MM.1S (cell line): ENCODE data around the gene GRIN3A.

ENCODE experiments used
- CTCF ChIP-seq: fragments of 300-600 bp; sonication (generic); IDR thresholded peaks from 2 replicates; pipeline ENCODE4 v1.5.1; 2016; ENCODE audit warnings: antibody characterized with exemption, low read length, mixed read lengths
- EZH2phosphoT487 ChIP-seq: fragments of 300-600 bp; sonication (generic); IDR thresholded peaks from 2 replicates; pipeline ENCODE4 v1.6.1; 2018; ENCODE audit warnings: antibody characterized with exemption, low read length

DNA sequence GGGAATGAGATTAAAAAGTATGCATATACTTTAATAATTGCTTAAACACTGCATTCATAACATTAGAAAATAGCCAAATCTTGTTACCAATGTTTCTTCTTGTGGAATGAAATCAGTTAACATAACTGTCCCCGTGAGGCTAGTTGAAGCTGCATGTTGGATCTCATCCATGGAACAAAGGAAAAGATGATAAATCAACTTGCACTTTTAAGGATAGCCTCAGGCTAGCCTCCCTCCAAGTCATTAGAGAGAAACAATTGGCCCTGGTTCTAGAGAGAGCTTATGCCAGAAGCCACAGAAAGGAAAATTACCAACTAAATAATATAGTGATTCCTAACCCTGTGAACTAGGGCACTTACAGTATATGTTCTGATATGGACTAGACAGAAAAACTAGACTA lies 66.9 kb downstream of the GRIN3A start:
- TF ChIP-seq CTCF (no peak), EZH2phosphoT487 (no peak)
